GM18526 (cell line): ENCODE measurements around the gene THADA.

Experiments used
- POLR2A ChIP-seq: IDR thresholded peaks from 3 replicates; pipeline ENCODE4 v1.6.1; 2011; ENCODE audit not compliant: insufficient read length; ENCODE audit errors: extremely low read depth

Gene THADA

DNA sequence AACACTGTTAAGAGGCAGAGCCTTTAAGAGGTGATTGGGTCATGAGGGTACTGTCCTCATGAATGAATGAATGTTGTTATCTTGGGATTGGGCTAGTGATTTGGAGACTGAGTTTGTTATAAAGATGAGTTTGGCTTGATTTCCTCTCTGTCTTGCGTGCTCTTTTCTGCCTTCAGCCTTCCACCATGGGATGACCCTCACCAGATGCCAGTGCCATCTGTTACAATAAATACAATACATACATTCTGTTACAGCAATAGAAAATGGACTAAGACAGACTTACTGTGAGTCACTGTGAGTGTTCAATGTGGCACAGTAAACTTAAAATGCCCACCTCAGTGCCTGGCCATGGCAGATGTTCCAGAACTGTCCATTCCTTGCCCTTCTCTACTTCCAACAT is 274.4 kb downstream of the THADA start:
- TF ChIP-seq POLR2A: no peak

DNA sequence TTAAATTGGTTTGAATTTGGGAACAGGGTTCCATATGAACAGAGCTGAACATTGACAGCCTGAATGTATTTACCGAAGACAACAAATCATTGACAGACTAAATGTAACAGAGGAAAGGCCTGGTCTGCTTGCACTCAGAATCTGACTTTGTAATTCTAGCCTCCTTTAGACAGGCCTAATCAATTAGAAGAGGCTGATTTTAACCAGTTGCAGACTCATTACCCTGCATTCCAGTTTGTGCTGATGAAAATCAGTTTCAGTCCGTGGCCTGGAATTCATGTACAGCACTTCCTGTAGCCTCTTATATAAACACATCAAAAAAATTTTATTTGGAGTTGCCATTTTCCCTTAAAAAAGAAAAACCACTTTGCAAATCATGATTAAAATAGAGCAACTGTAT is 276.3 kb downstream of the THADA start:
- TF ChIP-seq POLR2A: no peak

DNA sequence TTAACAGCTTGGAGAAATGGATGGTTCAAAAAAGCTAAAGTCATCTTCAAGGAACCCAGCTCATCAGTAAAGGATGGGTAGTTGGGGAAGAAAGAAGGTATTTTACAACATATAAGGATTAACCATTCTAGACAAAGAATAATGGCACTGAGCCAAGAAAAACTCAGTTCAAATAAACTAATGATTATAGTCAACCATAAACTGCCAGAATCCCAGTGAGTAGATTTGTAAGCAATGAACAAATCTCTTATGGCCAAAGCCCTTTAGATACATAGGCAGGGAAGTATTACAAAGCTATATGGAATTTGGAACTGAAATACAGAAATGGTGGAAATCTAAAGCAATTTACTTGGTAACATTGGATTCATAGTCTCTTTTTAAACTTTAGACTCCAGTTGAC is 277.0 kb downstream of the THADA start:
- TF ChIP-seq POLR2A: no peak

DNA sequence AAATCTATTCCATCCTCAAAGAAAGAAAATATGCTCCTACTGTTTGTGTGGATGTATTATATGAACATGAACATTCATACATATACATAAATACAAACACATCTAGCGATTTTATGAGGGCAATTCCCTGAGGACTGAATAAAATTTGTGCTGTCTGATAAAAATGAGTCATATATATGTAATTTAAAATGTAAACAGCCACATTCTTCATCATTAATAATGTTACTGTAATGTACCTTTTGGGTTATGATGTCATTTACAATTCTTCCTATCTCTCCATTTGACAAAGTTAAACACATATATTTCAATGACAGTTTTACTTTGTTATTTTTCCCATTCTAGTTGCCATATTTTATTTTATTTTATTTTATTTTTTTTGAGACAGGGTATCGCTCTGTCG is 278.2 kb downstream of the THADA start:
- TF ChIP-seq POLR2A: no peak

DNA sequence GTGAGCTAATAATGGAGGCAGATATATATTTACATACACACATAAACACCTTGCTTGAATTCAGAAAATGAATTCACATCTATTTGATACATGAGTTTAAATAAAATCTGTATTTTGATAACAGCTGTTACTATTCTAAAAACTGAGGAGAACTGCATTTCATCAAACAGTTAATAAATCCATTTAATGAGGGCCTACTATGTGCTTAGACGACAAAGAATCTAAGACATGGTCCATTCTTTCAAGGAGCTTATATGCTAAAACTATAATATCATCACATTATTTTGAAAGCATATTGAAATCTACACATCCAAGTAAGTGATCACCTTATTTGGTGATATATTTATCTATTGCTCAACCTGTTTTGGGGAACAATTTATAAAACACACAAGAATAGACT is 278.6 kb downstream of the THADA start:
- TF ChIP-seq POLR2A: no peak

DNA sequence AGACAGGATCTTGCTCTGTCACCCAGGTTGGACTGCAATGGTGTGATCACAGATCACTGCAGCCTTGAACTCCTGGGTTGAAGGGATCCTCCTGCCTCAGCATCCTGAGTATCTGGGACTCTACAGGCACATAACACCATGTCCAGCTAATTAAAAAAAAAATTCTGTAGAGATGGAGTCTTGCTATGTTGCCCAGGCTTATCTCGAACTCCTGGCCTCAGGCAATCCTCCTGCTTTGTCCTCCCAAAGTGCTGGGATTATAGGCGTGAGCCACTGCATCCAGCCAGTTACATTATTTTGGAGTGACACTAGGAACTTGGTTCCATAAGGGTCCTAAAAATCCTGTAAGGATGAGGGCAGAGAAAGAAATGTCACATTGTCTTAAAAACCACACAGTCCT is 280.4 kb downstream of the THADA start:
- no peak for TF ChIP-seq POLR2A

DNA sequence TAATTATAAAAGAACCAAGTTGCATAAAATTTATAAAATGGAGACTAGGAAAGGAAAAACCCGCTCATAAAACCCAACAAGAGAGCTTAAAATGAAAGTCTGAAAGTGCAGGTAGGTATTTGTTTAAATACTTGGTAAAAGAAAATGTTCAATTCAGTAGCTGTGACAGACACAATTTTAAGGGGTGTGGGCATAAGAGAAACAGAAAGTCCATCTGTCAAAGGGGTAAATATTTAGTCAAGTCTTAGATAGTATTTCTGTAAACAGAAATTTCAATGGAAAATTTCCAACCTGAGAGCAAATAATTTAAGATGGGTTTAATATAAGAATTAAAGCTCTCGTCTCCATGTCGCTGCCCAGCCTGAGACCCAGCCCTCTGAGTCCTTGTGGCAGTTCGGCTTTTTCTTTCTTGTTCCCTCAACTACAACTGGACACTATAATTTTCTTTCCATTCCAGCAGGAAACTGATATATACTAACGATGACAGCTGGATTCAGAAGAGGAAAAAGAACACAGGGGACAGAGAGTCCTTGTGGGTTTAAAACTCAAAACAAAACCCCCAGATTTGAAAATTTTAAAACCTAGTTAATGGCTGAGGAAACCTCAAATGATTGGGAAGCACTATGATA is 281.4 kb downstream of the THADA start:
- TF ChIP-seq POLR2A: no peak

DNA sequence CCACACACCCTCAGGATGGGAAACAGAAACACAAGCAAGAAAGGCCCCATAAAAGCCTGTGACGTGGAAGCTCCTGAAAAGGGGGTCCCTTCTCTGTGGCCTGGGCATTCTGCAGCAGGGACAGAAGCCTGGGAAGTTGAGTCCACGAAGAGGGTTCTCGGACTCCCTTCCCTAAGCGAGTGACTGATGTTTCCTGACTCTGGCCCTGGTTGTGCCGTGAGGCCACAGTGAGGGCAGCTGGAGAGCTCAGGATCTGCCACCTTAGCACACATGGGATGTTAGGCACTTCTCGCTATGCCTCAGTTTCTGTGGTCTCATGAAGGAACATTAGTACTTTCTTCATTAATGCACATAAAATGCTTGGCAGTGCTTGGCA is 282.2 kb downstream of the THADA start:
- no peak for TF ChIP-seq POLR2A

DNA sequence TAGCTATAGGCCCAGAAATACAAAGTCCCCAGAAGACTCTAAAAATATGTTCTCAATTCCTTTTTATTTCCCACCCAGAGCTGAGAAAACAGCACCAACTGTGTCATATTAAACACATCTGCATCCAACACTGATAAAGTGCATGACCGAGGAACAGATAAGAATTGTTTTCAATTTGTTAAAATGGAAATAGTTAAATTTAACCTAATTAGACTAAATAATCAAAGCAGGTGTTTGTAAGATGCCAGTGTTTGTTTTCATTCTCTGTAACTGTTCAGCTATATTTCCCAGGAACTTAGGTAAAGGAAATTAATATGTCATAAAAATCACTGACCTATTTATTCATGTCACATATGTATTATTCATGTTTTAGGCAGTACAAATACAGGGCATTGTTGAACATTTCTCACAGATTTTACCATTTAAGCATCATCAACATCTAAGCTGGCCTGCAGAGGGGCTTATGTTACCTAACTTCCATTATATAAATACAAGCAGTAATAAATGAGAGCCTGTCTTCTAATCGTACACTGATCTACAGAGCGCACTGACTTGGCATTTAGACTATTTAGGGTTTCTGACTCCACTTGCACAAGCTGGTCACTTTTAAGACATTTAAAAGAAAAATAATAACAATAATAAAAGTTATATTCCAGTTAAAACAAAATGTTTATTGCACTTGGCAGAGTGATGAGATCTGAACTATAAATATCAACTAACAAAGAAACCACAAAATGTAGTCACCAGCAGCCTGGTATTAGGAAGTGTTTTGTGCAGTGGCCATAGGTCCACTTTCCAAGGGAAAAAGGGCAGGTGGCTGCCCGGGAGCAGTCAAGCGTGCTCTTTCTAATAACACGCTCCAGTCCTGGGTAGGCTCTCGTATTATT is 282.8 kb downstream of the THADA start:
- TF ChIP-seq POLR2A: no peak

DNA sequence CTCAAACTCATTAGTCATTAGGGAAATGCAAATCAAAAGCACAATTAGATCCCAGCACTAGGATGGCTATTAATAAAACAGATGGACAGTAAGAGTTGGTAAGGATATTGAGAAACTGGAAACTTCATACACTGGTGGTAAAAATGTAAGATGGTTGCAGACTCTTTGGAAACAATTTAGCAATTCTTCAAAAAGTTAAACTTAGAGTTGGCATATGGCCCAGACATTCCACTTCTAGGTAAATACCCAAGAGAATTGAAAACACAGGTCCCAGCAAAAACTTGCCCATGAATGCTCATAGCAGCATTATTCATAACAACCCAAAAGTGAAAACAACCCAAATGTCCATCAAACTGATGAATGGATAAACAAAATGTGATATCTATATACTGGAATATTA is 284.6 kb downstream of the THADA start:
- TF ChIP-seq POLR2A: no peak

DNA sequence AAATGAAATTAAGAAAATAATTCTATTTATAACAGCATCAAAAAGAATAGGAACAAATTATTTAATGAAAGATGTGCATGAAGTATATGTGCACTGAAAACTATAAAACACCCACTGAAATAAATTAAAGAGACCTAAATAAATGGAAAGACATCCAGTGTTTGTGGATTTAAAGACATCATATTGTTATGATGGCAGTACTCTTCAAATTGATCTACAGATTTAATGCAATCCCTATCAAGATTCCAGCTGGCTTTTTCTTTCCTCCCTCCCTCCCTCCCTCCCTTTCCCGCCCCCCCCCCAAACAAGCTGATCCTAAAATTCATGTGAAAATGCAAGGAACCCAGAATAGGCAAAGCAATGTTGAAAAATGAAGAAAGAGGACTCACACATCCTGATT is 285.9 kb downstream of the THADA start:
- TF ChIP-seq POLR2A: no peak

DNA sequence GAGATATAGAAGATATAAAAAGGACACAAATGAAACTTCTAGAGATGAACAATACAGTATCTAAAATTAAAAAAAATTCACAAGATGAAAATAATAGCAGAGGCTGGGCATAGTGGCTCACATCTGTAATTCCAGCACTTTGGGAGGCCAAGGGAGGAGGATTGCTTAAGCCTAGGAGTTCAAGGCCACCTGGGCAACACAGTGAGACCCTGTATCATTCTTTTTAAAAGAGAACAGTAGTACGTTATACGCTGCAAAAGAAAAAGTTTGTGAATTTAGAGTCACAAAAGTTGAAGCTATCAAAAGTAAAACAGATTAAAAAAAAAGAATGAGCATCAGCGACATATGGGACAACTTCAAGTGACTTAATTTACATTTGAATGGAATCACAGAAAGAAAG is 287.9 kb downstream of the THADA start:
- TF ChIP-seq POLR2A: no peak

DNA sequence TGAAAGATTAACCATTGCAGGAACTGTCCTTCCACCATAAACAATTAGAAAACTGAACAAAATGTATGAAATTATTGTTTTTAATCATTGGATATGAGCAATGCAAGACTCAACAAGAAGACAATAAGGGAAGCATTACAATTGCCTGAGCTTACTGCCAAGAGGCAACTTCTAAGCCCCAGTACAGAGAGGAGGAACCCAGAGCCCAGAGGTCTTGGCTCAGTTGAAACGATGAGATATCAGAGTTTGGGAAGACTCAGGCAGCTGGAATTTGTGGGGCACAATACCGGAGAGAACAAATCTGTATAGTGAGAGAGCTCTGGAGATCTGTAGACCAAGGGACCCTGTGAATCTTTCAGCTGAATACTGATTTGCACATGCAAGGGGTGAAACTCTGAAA is 288.8 kb downstream of the THADA start:
- TF ChIP-seq POLR2A: no peak

DNA sequence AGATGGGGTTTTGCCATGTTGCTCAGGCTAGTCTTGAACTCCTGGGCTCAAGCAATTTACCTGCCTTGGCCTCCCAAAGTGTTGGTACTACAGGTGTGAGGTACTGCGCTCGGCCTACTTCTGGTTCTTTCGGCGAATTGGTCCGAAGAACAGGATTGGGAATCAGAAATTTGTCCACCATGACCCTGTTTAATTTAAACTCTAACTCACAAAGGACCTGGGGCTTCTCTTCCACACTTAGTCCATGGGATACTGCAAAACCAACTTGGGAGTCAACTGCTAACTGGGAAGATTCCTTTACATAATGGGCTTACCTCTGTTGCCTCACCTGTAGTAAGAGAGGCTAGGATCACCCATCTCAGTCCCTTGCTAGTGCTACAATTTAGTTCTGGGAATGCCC is 289.6 kb downstream of the THADA start:
- no peak for TF ChIP-seq POLR2A

DNA sequence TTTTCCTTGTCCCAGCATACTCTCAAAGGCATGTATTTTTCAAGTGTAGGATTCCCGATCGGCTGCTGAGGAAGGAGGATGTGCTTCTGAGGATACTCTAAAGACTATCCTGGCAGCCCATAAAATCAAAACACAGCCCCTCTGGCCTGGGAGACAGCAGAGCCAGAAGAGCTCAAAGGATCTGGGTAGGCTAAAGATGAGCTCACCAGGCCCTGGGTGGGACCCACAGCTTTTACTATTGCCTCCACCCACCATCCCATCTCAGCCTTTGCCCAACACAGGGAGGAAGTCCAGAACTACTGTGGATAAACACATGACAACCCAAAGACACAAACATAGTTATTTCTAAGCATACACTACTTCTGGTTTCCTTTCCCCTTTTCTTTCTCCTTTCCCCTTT is 290.3 kb downstream of the THADA start:
- no peak for TF ChIP-seq POLR2A

DNA sequence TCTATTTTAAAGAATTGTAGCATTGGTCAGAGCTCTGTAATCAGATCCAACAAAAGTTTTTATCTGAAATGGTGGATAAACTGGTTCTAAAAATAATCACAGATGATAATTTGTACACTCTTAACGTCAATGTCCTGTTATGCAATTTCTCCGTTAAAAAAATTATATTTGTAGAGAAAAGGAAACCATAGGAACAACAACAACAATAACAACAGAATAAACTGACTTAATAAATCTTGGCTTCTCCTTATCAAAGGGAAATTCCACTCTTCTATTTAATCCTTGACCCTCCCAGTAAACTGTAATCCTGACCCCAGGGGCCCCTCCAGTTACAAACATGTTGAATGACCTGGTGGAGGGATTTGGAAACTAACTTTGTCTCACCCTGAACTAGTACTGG is 290.8 kb downstream of the THADA start:
- no peak for TF ChIP-seq POLR2A

DNA sequence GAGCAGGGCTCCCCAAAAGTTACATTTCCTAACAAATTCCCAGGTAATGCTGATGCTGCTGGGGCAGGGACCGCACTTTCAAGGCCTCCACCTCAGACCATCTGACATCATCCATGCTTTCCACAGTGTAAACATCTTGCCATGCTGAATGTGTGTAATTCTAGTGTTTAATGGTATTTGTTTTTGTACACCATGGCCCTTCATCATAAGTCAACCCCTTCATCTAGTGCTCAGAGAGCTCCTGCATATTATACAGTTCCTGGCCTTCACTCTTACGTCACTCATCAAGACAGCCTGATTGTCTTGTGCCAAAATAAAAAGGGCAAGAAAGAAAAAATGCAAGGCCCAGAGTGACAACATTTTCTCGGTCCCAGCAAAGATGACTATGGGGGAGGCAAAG is 291.9 kb downstream of the THADA start:
- no peak for TF ChIP-seq POLR2A
